Vagina (tissue), 2 donors: Measurements from ENCODE around the gene RNF215.

Experiments used
- POLR2A ChIP-seq, 2 donors: fragments of 450-650 bp; IDR thresholded peaks; one replicate each; pipeline ENCODE4 v1.6.1; 2017; ENCODE audit warnings: antibody characterized with exemption in 2 of 2, mild to moderate bottlenecking in 2 of 2, moderate library complexity in 2 of 2
- POLR2AphosphoS5 ChIP-seq, 2 donors: sonication (generic); formaldehyde crosslinking; IDR thresholded peaks; one replicate each; pipeline ENCODE4 v1.9.0; 2017; ENCODE audit warnings: antibody characterized with exemption in 2 of 2, mild to moderate bottlenecking in 2 of 2, low read depth in 1 of 2; ENCODE audit not compliant: insufficient read depth in 1 of 2
- TF ChIP-seq, protein P1 (sequence below), 3 experiments: fragments of 450-650 bp in 2 of 3; fragments of 200-600 bp in 1 of 3; sonication (generic) in 1 of 3; IDR thresholded peaks; one replicate each; pipeline ENCODE4 v1.5.1; 2017 to 2019; ENCODE audit warnings: antibody characterized with exemption in 3 of 3, mild to moderate bottlenecking in 2 of 3, moderate library complexity in 2 of 3

DNA sequence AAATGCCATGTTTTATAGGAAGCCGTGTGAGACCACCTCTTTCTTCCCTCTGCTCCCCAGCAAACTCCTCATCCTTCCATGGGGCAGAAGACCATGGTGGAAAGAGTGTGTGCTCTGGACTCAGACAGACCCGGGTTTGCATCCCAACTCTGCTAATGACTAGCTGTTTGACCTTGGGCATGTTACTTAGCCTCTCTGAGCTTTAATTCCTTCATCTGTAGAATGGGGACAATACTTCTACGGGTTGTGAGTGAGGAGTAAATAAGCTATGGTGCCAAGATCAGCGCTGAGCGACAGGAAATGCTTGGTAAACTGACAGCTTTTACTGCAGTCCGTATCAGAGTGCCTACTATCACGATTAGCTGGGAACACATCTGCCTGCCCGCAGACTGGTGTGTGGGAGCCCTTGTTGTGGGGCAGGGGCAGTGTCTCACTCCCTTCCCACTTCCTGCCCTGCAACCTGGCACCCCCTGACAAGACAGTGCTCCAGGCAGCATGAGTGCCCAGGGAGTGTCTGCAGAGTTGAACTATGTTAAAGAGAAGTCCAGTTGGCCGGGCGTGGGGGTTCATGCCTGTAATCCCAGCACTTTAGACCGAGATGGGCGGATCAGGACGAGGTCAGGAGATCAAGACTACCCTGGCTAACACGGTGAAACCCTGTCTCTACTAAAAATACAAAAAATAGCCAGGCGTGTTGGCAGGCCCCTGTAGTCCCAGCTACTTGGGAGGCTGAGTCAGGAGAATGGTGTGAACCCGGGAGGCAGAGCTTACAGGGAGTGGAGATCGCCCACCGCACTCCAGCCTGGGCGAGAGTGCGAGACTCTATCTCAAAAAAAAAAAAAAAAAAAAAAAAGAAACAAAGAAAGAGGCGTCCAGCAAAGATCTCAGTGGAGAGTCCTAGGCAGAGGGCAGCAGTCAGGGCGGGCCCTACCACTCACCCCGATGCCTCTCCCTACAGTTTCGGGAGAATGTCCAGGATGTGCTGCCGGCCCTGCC, 11.8 kb upstream of the RNF215 start:
- TF ChIP-seq, protein P1, sequence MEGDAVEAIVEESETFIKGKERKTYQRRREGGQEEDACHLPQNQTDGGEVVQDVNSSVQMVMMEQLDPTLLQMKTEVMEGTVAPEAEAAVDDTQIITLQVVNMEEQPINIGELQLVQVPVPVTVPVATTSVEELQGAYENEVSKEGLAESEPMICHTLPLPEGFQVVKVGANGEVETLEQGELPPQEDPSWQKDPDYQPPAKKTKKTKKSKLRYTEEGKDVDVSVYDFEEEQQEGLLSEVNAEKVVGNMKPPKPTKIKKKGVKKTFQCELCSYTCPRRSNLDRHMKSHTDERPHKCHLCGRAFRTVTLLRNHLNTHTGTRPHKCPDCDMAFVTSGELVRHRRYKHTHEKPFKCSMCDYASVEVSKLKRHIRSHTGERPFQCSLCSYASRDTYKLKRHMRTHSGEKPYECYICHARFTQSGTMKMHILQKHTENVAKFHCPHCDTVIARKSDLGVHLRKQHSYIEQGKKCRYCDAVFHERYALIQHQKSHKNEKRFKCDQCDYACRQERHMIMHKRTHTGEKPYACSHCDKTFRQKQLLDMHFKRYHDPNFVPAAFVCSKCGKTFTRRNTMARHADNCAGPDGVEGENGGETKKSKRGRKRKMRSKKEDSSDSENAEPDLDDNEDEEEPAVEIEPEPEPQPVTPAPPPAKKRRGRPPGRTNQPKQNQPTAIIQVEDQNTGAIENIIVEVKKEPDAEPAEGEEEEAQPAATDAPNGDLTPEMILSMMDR (IDR thresholded peaks at IDR 0.05), result no peak
- TF ChIP-seq POLR2A (IDR thresholded peaks at IDR 0.05) (no peak), POLR2AphosphoS5 (IDR thresholded peaks at IDR 0.05; ENCODE audit: insufficient read depth in 1 of 2, low read depth in 1 of 2) (no peak)
